GM10248 (cell line): ENCODE data around the gene SH3RF3.

Experiments
- CTCF ChIA-PET: fragments of 300-600 bp; sonication (Branson Sonifier 250); formaldehyde crosslinking; extraction: SDS; loops from one replicate; lab custom pipeline; 2021; ENCODE audit warnings: antibody characterized with exemption; lab: Yijun Ruan, JAX
- POLR2A ChIA-PET: fragments of 350-650 bp; sonication (Branson Sonifier 250); formaldehyde crosslinking; extraction: SDS; loops from one replicate; lab custom pipeline; 2020; ENCODE audit warnings: antibody characterized with exemption; lab: Yijun Ruan, JAX
- DNase-seq: peaks from one replicate; pipeline ENCODE4 v3.0.0; 2012; ENCODE audit errors: extremely low spot score
- CTCF ChIP-seq: IDR thresholded peaks from 2 replicates; pipeline ENCODE4 v1.5.1; 2012; ENCODE audit warnings: mild to moderate bottlenecking, low read depth; ENCODE audit errors: extremely low read depth, missing control alignments, control extremely low read depth

Gene SH3RF3

GRCh38 chr2:109193807-109194619 is 65.0 kb downstream of the SH3RF3 start:
- ChIA-PET POLR2A (no interaction called here), CTCF (no interaction called here)
- no peak for TF ChIP-seq CTCF
- DNase-seq, result no peak

GRCh38 chr2:109194620-109194937 is 65.6 kb downstream of the SH3RF3 start:
- POLR2A ChIA-PET, result no interaction called here
- CTCF ChIA-PET, result interaction anchor here (1.1 to 1.3 kb wide), 2 partner anchors 13 to 15 kb away, joined by 4 read pairs; no protein-coding TSS in a partner anchor
- no peak for DNase-seq
- no peak for TF ChIP-seq CTCF

- ChIA-PET POLR2A (no interaction called here), CTCF (interaction anchor here (1.1 to 1.3 kb wide), 3 partner anchors 10 to 14 kb away, joined by 3 to 4 read pairs (median 4); no protein-coding TSS in a partner anchor)
- no peak for DNase-seq
- no peak for TF ChIP-seq CTCF
These were observed 66.4 kb downstream of the SH3RF3 start for GRCh38 chr2:109195193-109196045.

- POLR2A ChIA-PET, result no interaction called here
These were observed 67.3 kb downstream of the SH3RF3 start for GRCh38 chr2:109196081-109196875.

GRCh38 chr2:109197491-109198418 is 68.8 kb downstream of the SH3RF3 start:
- TF ChIP-seq CTCF, result no peak
- POLR2A ChIA-PET, result no interaction called here
- CTCF ChIA-PET, result no interaction called here

More at GRCh38 chr2:109196081-109196875, 67.3 kb downstream of the SH3RF3 start:
- no peak for DNase-seq
- TF ChIP-seq CTCF, result no peak
- CTCF ChIA-PET, result interaction anchor here (1.1 to 1.3 kb wide), 2 partner anchors 9 to 13 kb away, joined by 3 to 4 read pairs; no protein-coding TSS in a partner anchor

More at GRCh38 chr2:109197491-109198418, 68.8 kb downstream of the SH3RF3 start:
- DNase-seq, result no peak
